Stimulated activated CD8-positive, alpha-beta memory T cell treated with anti-CD3 and anti-CD28 coated beads, Interleukin-15, amount 100 ng/mL, for 4 hours (primary cell): ENCODE results near the gene COL9A3.

Source experiments
- DNase-seq, 2 donors: peaks; one replicate each; pipeline ENCODE4 v3.0.0-alpha.2; 2020; ENCODE audit warnings: low read depth in 2 of 2

COL9A3 gene

GRCh38 chr20:62811320-62811719, 5.5 kb upstream of the COL9A3 start:
- DNase-seq: no peak

- DNase-seq: no peak
Measured at GRCh38 chr20:62811720-62812119, 5.1 kb upstream of the COL9A3 start.

GRCh38 chr20:62812181-62812906, 4.5 kb upstream of the COL9A3 start:
- no peak for DNase-seq

GRCh38 chr20:62812907-62813200, 4.0 kb upstream of the COL9A3 start:
- DNase-seq: no peak

GRCh38 chr20:62813588-62813987, 3.3 kb upstream of the COL9A3 start:
- no peak for DNase-seq

- DNase-seq: no peak
Measured at GRCh38 chr20:62814060-62814708, 2.7 kb upstream of the COL9A3 start.

- DNase-seq: no peak
Measured at GRCh38 chr20:62814709-62815065, 2.2 kb upstream of the COL9A3 start.

GRCh38 chr20:62815066-62815991, 1.5 kb upstream of the COL9A3 start:
- no peak for DNase-seq

GRCh38 chr20:62816031-62816883, 593 bp upstream of the COL9A3 start:
- DNase-seq: no peak

- no peak for DNase-seq
Measured at GRCh38 chr20:62817975-62818591, 1.2 kb downstream of the COL9A3 start.

- no peak for DNase-seq
Measured at GRCh38 chr20:62818592-62819493, 2.0 kb downstream of the COL9A3 start.

GRCh38 chr20:62819494-62820174, 2.8 kb downstream of the COL9A3 start:
- no peak for DNase-seq

- no peak for DNase-seq
Measured at GRCh38 chr20:62820208-62820961, 3.5 kb downstream of the COL9A3 start.

- DNase-seq: no peak
Measured at GRCh38 chr20:62820962-62821725, 4.3 kb downstream of the COL9A3 start.

- no peak for DNase-seq
Measured at GRCh38 chr20:62821726-62822210, 4.9 kb downstream of the COL9A3 start.

- no peak for DNase-seq
Measured at GRCh38 chr20:62822239-62822787, 5.5 kb downstream of the COL9A3 start.

- DNase-seq: no peak
Measured at GRCh38 chr20:62822788-62823651, 6.2 kb downstream of the COL9A3 start.
